ENCODE results near the gene JAZF1.
"Not testable (repeated sequence)": the region's sequence is repeated elsewhere in the genome, so short reads cannot be mapped to it uniquely, and the experiment has no call there.

DNA sequence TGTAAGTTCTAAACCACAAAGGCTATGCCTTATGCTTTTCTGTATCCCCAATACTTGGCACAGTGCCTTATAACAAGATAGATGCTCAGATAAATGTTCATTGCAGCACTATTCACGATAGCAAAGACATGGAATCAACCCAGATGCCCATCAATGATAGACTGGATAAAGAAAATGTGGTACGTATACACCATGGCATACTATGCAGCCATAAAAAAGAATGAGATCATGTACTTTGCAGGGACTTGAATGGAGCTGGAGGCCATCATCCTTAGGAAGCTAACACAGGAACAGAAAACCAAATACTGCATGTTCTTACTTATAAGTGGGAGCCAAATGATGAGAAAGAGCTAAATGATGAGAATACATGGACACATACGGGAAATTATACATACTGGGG lies 293.9 kb downstream of the JAZF1 start:
- TF ChIP-seq, protein P1, sequence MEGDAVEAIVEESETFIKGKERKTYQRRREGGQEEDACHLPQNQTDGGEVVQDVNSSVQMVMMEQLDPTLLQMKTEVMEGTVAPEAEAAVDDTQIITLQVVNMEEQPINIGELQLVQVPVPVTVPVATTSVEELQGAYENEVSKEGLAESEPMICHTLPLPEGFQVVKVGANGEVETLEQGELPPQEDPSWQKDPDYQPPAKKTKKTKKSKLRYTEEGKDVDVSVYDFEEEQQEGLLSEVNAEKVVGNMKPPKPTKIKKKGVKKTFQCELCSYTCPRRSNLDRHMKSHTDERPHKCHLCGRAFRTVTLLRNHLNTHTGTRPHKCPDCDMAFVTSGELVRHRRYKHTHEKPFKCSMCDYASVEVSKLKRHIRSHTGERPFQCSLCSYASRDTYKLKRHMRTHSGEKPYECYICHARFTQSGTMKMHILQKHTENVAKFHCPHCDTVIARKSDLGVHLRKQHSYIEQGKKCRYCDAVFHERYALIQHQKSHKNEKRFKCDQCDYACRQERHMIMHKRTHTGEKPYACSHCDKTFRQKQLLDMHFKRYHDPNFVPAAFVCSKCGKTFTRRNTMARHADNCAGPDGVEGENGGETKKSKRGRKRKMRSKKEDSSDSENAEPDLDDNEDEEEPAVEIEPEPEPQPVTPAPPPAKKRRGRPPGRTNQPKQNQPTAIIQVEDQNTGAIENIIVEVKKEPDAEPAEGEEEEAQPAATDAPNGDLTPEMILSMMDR (conservative IDR thresholded peaks at IDR 0.05 in 1 of 2, IDR thresholded peaks at IDR 0.05 in 1 of 2; ENCODE audit: extremely low read depth in 1 of 2, insufficient read depth in 1 of 2, low read depth in 1 of 2, low read length in 2 of 2), result not testable (repeated sequence)
- not testable (repeated sequence) for TF ChIP-seq EZH2 (IDR thresholded peaks at IDR 0.05; ENCODE audit: borderline replicate concordance, low read length)

Data from mammary epithelial cell (primary cell).